Activated naive CD4-positive, alpha-beta T cell treated with anti-CD3 and anti-CD28 coated beads, Interleukin-2, amount 50 U/mL, for 72 hours (primary cell): Measurements from ENCODE around the gene FGF8. TPM values are rescaled to one million over a fixed set of nuclear protein-coding genes. Genes with fewer than 3 reads are reported as not detected.
A peak's percentile ranks its signal among the peaks of the same experiment; 100 is the strongest.

ENCODE experiments used
- ATAC-seq, 2 donors: fragments of 150-1000 bp; cut with Tn5 transposase; 2 replicates each; pipeline ENCODE4 v1.10.0; 2021; ENCODE audit warnings: mild to moderate bottlenecking in 2 of 2, moderate library complexity in 2 of 2
- DNase-seq, 2 donors: peaks; one replicate each; pipeline ENCODE4 v3.0.0; 2021 to 2022; ENCODE audit warnings: low spot score in 2 of 2
- H3K27ac Mint-ChIP-seq, 2 donors: one replicate each; pipeline ENCODE4 v1.8.0; 2022; ENCODE audit warnings: mild to moderate bottlenecking in 2 of 2, mixed read lengths in 2 of 2
- H3K36me3 Mint-ChIP-seq, 2 donors: one replicate each; pipeline ENCODE4 v1.8.0; 2022; ENCODE audit warnings: mixed read lengths in 2 of 2
- H3K9me3 Mint-ChIP-seq, 2 donors: one replicate each; pipeline ENCODE4 v1.8.0; 2022; ENCODE audit warnings: mixed read lengths in 2 of 2
- total RNA-seq, 2 donors: library from RNA; stranded (reverse); gene quantifications; one replicate each; pipeline ENCODE4 v1.2.3, GENCODE V29; 2022

The FGF8 gene
- total RNA-seq, 2 donors from 2014 or later: not detected

DNA sequence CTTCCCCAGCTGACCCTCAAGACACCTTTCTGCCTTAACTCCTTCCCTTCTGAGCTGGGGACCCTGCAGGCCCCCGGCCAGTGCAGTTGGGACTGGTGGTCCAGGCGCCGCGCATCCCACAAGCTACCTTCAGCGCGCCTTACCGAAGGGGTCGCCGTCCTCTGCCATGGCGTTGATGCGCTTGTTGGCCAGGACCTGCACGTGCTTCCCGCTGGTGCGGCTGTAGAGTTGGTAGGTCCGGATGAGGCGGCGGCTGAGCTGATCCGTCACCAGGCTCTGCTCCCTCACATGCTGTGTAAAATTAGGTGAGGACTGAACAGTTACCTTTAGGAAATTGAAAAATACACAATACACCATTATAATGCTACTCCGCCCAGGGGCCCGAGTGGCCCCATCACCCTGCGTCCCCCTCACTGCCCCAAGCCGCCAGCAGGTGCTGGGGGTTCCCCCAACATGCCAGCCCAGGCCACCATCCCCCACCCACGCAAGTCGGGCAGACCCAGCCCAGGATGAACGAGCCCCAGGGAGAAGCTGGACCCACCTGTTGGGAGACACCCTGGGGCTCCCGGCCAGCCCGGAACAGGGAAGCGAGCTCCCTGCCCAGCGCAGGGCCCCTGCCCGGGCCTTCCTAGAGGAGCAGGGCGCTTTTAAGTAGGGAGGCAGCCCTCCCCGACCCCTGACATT lies 1.2 kb downstream of the FGF8 start:
- no peak for DNase-seq
- Mint-ChIP-seq H3K27ac (no peak overlapping the region), H3K36me3 (peaks cover 13 to 18% of the 10 kb centered on the region in 2 donors), H3K9me3 (no peaks in the 10 kb centered on the region)
- ATAC-seq: no peak

DNA sequence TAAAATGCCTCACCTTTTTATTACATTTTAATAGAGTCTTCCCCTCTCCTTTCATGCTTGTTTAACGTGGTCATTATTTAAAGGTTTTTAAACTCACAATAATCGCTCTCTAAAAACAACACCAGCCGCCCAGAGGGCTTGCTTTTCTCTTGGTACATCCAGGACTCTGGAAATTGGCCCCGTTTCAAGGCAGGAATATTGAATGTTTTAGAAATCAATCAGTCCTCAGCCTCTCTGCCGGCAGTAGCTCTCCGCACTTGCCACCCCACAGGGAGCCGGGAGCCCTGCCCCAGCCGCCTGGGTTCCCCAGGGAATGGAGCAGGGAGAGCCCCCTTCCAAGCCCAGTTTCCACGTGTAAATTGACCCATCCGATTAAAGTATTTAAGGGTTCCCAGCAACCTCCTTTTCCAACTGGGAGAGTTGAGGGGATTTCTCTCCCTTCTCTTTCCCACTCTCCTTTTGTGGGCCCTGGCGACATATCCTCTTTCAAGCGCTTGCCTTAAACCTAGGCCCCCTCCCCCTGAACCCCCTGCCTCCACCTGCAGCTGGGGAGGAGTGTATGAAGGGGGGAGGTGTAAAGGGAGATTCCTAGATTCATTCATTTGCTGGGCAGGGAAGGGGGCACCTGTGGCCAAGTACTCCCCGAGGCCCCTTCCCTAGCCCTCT lies 1.9 kb downstream of the FGF8 start:
- peaks cover 11 to 16% of the 10 kb centered on the region in 2 donors for H3K36me3 Mint-ChIP-seq
- H3K9me3 Mint-ChIP-seq: no peaks in the 10 kb centered on the region
- DNase-seq (peak in 1 of 2 donors; percentile 42), ATAC-seq (no peak)
- no peak overlapping the region for H3K27ac Mint-ChIP-seq

DNA sequence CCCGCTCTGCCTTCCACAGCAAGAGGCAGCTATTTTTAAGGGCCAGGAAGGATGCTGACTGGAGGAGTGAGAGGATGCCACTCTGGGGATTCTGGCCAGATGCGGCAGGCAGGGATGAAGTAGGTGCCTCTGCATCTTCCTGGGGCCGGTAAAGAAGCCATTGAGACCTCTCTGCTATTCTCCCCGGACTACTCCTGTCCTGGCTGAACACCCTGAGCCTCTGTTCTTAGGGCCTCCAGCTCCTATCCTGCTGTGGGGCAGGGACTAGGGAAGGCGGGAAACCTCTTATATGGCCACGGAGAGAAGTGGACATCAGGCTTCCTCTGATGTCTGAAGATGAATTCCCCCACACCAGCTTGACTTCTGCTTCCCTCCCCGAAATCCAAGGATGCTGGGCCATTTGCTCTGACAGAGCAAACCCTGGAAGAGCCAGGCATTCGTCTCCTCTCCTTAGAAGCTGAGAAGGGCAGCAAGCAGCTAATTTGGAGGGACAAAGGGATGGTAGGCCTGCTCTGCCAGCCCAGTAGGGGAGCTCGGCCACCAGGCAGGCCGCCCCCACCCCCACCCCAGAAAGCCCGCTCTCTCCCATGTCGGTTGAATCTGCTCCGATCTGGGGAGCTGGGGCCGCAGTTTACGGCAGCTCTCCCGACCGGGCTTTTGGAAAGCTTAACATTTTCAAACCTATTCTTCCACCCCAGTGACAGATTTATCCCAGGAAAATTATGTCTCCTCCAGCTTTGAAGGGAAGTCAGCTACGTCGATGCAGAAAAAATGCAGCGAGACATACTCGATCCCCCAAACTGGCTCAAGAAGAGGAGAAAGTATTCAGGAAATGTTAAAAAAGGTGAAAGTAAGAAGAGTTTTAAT lies 2.8 kb downstream of the FGF8 start:
- peaks cover 6 to 9% of the 10 kb centered on the region in 2 donors for H3K36me3 Mint-ChIP-seq
- no peak overlapping the region for H3K27ac Mint-ChIP-seq
- DNase-seq (peak in 1 of 2 donors; percentile 42), ATAC-seq (no peak)
- no peaks in the 10 kb centered on the region for H3K9me3 Mint-ChIP-seq

DNA sequence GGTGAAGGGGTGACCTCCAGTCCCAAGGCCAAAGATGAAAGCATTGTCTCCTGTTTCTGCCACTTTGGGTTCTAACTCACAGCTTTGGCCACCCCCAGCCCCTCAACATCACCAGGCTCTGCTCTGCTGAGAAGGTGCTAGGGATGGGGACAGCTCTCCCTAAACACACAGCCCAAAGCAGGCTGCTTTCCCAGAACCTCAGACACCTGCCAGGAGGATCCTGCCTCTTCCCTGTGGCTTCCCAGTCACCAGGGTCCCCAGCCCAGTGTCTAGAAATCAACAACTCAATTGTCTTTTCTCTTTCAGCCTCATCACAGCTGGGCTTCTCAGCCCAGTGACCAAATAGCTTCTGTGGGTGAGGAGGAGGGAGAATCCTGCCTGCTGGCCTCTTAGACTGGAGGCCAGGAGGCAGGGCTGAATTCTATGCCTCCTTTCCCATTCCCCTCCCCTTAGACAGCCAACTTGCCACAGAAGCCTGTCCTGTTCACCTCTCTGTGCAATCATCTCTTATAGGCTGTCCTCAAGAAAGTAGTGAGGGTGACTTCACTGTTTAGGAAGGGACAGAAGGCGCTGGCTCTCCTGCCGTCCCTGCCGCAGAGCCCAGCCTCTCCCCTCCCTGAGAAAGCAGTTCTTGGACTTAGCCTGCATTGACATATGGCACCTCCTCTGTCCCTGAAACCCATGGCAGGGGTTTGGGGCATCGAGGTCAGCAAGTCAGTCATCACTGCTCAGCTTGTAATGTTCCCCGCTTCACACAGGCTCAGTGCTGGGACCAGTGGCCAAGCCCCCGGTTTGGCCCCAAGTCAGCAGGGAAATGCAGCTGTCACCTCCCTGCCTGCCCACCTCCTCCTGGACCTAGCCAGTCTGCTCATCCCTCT lies 3.7 kb downstream of the FGF8 start:
- H3K9me3 Mint-ChIP-seq: no peaks in the 10 kb centered on the region

DNA sequence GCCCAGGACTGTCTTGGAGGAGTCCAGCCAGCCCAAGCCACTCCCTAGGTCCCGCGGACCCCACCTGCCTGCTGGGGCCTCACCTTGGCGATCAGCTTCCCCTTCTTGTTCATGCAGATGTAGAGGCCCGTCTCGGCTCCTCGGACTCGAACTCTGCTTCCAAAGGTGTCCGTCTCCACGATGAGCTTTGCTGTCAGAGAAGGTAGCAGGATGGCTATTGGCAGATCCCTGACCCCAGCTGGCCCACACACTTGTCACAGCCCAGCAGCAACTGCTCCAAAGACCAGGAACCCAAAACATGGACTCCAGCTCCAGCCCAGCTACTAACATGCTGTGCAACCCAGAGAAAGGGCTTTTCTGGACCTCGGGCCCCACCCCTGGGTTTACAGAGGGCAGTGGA lies 4.5 kb downstream of the FGF8 start:
- Mint-ChIP-seq H3K9me3 (no peaks in the 10 kb centered on the region), H3K27ac (no peak overlapping the region), H3K36me3 (no peaks in the 10 kb centered on the region)
- ATAC-seq (no peak), DNase-seq (peak in 1 of 2 donors; percentile 50)

More for the DNA sequence above, 3.7 kb downstream of the FGF8 start:
- peaks cover under 1% of the 10 kb centered on the region in 2 donors for H3K36me3 Mint-ChIP-seq
- ATAC-seq (no peak), DNase-seq (no peak)
- no peak overlapping the region for H3K27ac Mint-ChIP-seq

DNA sequence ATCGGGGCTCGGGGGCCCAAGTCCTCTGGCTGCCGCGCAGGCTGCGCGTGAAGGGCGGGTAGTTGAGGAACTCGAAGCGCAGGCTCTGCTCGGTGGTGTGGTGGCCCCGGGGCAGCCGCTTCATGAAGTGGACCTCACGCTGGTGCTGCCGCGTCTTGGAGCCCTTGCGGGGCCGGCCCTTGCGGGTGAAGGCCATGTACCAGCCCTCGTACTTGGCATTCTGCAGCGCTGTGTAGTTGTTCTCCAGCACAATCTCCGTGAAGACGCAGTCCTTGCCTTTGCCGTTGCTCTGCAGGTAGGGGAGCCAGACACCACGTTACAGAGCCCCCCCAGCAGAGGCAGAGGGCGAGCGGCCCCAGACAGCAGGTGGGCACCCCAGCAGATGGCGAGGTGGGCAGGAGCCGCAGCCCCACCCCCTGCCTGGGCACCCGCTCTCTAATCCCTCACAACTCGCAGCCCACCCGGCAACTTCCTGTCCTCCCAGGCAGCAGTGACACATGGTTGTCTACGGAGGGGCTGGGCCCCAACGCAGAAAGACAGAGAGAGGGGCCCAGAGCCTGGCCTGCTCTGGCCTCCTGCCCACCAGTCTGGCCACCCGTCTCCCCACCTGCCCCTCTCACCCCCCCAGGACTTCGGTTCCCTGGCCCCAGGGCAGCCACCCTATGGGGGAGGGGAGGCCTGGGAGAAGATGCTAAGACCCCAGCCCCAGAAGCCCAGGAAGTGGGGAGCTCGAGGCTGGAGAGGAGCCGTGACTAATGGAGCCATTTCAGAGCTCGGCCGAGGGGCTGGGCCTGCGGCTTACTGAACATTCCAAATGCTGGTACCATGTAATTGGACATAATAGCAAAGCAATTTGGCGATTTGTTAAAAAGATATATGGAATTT lies 5.3 kb downstream of the FGF8 start:
- ATAC-seq (no peak), DNase-seq (peak in 1 of 2 donors; percentile 49)
- Mint-ChIP-seq H3K36me3 (no peaks in the 10 kb centered on the region), H3K27ac (no peak overlapping the region), H3K9me3 (no peaks in the 10 kb centered on the region)

DNA sequence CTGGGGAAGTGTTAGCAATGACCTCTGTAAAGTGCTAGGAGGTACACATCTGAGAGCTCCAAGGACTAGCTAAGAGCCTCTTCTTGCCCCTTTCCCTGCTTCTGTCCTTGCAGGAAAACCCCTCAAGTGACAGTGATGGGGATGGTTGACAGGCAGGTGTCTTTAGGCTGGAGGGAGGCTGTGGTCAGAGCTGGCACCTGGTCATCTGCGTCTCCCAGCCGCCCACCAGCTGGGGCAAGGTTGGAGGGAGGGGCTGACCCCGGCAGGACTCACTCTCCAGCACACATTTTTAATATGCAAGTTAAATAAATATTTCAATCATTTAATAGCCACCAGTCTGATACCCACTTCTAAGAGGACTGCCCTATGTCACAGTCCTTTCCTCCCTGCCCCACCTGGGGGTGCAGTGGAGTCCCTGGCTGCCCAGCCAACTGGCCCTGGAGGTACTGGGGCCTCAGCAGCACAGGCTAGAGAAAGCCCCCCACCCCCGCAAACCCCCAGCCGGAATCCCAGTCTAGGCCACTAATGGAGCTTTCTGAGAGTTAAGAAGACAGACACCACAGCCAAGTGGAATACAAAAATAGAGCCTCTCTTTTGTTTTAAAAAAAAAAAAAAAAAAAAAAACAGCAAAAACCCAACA lies 6.3 kb downstream of the FGF8 start:
- Mint-ChIP-seq H3K27ac (no peak overlapping the region), H3K36me3 (no peaks in the 10 kb centered on the region), H3K9me3 (no peaks in the 10 kb centered on the region)
- ATAC-seq (no peak), DNase-seq (no peak)

DNA sequence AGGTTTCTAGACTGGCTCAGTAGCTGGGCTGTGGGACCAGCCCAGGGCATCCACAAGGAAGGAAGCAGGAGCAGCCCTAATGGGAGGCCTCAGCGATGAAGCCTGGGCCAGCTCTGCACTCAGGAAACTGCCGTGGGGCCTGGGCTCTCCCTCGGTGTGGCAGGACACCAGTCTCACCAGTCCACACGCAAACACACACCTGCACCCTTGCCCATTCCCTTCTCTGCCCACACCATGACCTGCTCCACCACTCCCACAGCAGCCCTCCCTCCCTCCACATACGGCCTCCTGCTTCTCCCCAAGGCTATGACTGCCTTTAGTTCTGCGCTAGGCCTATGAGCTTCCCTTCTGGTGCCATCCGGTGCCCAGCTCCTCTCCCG lies 7.1 kb downstream of the FGF8 start:
- no peaks in the 10 kb centered on the region for H3K9me3 Mint-ChIP-seq
- peak overlapping the region in 1 of 2 donors; percentile 37 for H3K27ac Mint-ChIP-seq
- no peak for ATAC-seq
- DNase-seq: peak in 1 of 2 donors; percentile 37
- no peaks in the 10 kb centered on the region for H3K36me3 Mint-ChIP-seq

DNA sequence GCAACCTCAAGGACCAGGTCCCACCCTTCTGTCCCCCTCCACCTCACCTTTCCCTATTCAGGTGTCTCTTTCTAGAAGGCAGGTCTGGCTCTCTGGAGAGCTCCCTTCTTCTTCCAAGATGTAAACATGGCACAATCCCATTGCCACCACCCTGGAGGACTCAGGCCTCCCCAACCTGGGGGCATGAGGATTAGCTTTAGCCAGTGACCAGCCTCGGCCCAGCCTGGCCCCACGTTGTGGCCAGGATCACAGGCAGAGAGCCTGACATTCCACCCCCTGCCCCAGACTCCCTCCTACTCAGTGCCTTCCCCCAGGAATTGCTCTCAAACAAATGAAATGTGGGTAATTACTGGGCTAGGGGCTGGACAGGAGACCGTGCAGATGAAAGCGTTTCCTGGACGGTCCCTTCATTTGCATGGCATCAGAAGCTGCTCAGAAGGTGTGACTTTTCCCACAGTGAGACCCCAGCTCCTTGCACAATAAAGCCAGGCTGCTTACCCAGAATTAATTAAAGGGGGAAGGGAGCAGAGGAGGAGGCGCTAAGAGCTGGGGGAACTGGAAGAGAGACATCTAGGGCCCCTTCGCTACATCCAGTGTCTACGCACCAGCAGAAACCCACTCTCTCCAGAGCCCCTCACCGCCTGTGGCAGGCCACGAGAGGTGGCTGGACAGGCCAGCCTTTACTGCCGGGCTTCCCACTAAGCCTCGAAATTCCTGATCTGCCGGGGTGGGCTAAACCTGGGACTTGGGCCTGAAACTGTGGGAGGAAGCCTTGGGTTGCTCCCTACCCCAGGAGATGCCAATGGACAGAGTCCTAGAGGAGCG lies 7.7 kb downstream of the FGF8 start:
- H3K36me3 Mint-ChIP-seq: no peaks in the 10 kb centered on the region
- H3K9me3 Mint-ChIP-seq: no peaks in the 10 kb centered on the region
- no peak for ATAC-seq
- H3K27ac Mint-ChIP-seq: no peak overlapping the region
- peak in 1 of 2 donors; percentile 35 for DNase-seq

DNA sequence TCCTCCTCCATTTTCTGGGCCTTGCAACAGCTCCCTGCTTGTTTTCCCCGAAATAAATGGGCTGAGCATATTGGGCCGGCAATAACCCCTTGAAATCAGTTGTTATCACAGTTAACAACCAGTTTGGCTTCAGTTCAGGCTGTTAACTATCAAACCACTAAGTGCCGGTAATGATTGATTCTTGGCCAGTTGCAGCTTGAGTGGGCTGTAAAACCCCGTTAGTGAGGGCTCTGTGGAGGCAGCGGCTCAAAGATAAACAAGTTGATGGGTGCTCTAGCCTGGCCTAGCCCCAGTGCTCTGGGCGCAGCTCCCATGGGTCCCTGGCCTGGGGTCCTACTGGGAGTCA lies 8.3 kb downstream of the FGF8 start:
- DNase-seq: peak in 1 of 2 donors; percentile 35
- Mint-ChIP-seq H3K27ac (no peak overlapping the region), H3K36me3 (no peaks in the 10 kb centered on the region), H3K9me3 (no peaks in the 10 kb centered on the region)
- no peak for ATAC-seq

DNA sequence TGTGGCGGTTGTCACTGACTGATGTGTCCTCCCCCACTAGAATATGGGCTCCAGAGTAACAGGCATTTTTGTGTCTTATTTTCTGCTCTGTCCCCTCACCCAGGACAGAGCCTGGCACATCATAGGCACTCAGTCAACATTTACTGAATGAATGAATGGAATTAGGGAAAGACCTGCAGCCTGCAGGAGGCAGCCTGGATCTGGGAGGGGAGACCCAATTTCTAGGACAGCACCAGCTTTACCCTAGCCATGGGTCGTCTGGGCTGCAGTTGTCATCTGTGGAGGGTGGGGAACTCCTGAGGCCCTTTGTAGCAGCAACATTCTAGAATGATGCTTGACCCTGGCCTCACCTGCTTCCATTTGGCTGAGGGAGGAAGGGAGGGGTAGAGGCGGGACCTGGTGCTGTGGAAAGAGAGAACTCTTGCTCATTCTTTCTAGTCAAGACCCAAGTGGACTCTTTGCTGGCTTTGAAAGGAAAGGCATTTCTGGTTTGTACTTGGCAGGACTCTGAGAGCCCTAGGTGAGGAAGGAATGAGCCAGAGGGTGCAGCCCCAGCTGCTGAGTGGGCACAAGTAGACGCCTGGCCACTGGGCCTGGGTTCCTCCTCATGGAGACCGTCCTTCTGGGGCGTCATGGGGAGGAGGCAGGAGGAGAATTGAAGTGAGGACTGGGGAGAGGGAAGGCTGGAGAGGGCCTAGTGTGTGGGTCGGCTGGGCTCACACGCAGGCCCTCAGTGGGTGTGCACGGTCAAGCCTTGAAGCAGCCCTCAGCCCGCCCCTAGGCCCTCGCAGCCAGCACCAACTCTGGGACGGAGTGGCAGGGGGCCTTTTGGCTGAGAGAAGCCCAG lies 8.9 kb downstream of the FGF8 start:
- no peaks in the 10 kb centered on the region for H3K36me3 Mint-ChIP-seq
- DNase-seq: no peak
- H3K27ac Mint-ChIP-seq: no peak overlapping the region
- ATAC-seq: no peak
- H3K9me3 Mint-ChIP-seq: no peaks in the 10 kb centered on the region

DNA sequence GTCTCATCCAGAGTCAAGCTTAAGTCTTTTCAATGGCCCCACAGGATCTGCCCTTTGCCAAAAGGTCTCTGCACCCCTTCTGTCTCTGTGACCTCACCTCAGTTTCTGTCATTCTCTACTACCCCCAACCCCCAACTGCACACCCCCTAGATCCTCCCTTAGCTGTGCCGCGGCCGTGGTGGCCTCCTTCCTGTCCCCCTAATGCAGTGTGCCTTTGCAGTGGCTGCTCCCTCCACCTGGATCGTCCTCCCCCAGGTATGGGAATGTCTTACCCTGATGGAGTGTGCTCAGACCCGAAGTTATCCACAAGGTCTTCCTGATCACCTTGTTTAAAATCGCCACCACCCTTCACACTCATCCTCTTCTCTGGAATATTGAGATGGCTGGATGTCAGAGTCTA lies 9.6 kb downstream of the FGF8 start:
- H3K9me3 Mint-ChIP-seq: no peaks in the 10 kb centered on the region
- no peak for DNase-seq

DNA sequence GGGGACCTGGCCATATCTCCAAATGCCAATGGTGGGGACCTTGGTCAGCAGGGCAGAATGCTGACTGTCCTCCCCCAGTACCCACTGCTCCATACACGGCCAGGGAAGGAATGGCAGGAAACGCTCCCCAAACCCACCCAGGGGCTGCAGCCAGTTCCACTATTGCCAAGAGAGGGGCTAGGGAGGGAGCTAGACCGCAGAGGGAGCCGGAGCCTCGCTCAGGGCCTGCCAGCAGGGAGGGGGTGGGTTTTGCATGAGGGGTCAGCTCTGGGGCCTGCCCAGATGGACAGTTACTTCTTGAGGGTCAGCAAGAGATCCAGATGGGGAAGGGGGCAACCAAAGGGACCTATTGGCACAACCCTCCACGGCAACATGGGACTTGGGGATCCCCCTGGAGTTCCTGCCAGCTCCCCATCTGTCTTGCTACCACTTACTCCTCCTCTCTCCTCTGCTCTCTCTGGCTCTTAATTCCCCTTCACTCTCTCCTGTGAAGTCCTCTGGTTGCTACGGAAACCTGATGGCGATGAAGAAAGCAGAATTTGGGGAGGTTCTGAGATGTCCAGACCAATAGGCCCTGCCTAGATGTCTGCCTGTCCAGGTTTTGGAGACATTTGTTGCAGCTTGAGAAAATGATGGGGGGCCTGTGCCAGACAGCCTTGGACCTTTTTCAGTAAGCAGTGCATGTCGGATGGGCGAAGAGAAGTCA lies 12.6 kb downstream of the FGF8 start:
- Mint-ChIP-seq H3K9me3 (no peaks in the 10 kb centered on the region), H3K36me3 (no peaks in the 10 kb centered on the region), H3K27ac (no peak overlapping the region)
- DNase-seq (no peak), ATAC-seq (no peak)

More for the DNA sequence above, 9.6 kb downstream of the FGF8 start:
- no peak for ATAC-seq
- Mint-ChIP-seq H3K27ac (no peak overlapping the region), H3K36me3 (no peaks in the 10 kb centered on the region)
